Thymus (tissue), 11 donors: ENCODE data around the gene MYH15. TPM values are rescaled to one million over a fixed set of nuclear protein-coding genes. Genes with fewer than 3 reads are reported as not detected.

Source experiments
- DNase-seq, 9 donors: peaks; one replicate each; pipeline ENCODE4 v3.0.0-alpha.2; 2013; ENCODE audit warnings: low spot score in 9 of 9, low read depth in 6 of 9, missing footprints in 1 of 9
- H3K27ac ChIP-seq, 2 donors: one replicate each; pipeline ENCODE4 v1.5.1; 2013; ENCODE audit warnings: control low read depth in 1 of 2, low read depth in 1 of 2, low read length in 1 of 2, mild to moderate bottlenecking in 1 of 2, moderate library complexity in 1 of 2
- H3K27me3 ChIP-seq, 2 donors: one replicate each; pipeline ENCODE4 v1.5.1; 2013; ENCODE audit warnings: low read length in 1 of 2; ENCODE audit not compliant: control insufficient read depth in 2 of 2, insufficient read depth in 1 of 2
- H3K36me3 ChIP-seq, 2 donors: one replicate each; pipeline ENCODE4 v1.5.1; 2013; ENCODE audit warnings: low read length in 1 of 2, mild to moderate bottlenecking in 1 of 2, moderate library complexity in 1 of 2; ENCODE audit not compliant: control insufficient read depth in 2 of 2, insufficient read depth in 2 of 2
- H3K4me1 ChIP-seq, 2 donors: one replicate each; pipeline ENCODE4 v1.5.1; 2013; ENCODE audit warnings: low read length in 2 of 2; ENCODE audit not compliant: control insufficient read depth in 2 of 2, insufficient read depth in 2 of 2
- H3K4me3 ChIP-seq, 2 donors: one replicate each; pipeline ENCODE4 v1.5.1; 2013; ENCODE audit warnings: low read length in 2 of 2, control low read depth in 1 of 2, mild to moderate bottlenecking in 1 of 2
- H3K9me3 ChIP-seq, 2 donors: one replicate each; pipeline ENCODE4 v1.5.1; 2013; ENCODE audit warnings: low read length in 1 of 2, mild to moderate bottlenecking in 1 of 2; ENCODE audit not compliant: control insufficient read depth in 2 of 2, insufficient read depth in 1 of 2
- WGBS: extraction: QIAGEN DNeasy Blood & Tissue Kit; methylation state at CpG from one replicate; pipeline ENCODE4 v1.1.7; 2013; 5-methylcytosine and 5-hydroxymethylcytosine counted together
- polyA plus RNA-seq: library from polyadenylated mRNA; stranded (reverse); fragments of 200-250 nt; gene quantifications from one replicate; pipeline ENCODE4 v1.2.3, GENCODE V29; 2013
- total RNA-seq: library from RNA; stranded (reverse); fragments of 120-200 nt; gene quantifications from one replicate; pipeline ENCODE4 v1.2.4, GENCODE V29; 2013
- donor health status: healthy.

MYH15 gene
- total and polyA plus RNA-seq, 2 donors: 0.16 to 0.19 TPM

DNA sequence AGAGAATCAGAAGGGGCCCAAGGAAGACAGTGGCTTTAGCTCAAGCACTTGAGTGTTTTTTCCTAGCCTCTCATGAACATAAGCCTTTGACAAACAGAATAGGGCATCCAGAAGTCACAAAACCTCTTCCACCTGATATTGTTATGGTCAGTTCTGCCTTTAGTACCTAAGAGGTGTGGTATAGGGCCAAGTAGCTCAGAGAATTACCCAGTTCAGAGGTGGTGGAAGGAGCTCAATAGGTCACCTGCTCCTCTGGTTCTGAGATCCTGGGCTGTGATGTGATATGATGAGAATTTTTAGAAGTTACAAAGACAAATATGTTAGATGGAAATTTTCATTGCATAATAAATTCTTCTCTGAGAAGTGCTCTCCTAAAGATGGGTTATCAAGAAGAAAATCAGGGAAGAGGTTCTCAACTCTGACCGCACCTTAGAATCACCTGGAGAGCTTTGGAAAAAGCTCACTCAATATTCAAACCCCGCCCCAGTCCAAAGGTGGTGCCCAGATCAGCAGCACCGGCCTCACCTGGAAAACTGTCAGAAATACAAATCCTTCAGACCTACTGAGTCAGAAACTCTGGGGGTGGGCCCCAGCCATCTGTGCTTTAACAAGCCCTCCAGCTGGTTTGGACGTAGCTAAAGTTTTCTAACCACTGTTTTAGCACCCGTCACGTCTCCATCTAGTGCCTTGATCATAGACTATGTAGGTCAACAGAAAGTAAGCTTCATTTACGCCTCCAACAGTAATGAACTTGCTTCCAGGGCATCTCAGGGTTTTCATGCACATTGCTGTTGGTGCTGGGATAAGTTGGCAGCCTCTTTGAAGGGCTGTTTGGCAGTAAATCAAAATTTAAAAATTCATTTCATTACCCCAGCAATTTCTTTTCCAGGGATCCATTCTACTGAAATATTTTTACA is 101.3 kb downstream of the MYH15 start:
- peak in 3 of 9 donors; percentile 4 to 36 (median 36) for DNase-seq
- WGBS: 90% methylated on average over 7 of the region's 7 CpGs
- peaks cover 0 to 14% of the 10 kb centered on the region in 2 donors for H3K4me1 ChIP-seq

DNA sequence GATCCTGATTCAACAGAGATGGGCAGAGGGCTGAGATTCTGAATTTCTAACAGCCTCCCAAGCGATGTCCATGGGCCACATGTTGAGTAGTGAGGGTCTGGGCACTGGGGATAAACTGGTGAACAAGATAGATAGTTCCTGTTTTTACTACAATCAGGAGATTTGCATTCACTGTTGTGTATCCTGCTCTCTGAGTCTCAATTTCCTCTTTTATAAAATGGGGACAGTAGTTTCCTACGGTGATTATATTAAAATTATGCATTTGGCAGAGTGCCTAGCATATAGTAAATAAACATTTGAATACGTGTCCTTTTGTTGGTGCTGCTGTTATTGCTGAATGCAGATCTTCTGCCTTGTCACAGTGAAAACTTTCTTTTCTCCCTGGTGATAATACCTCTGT is 102.5 kb downstream of the MYH15 start:
- peaks cover 0 to 14% of the 10 kb centered on the region in 2 donors for H3K4me1 ChIP-seq
- H3K4me3 ChIP-seq: no peak overlapping the region
- H3K27ac ChIP-seq: no peak overlapping the region
- 47% methylated on average over 3 of the region's 3 CpGs for WGBS
- DNase-seq: no peak
- no peaks in the 10 kb centered on the region for H3K36me3 ChIP-seq
- H3K9me3 ChIP-seq: peaks cover 0 to 3% of the 10 kb centered on the region in 2 donors
- H3K27me3 ChIP-seq: no peaks in the 10 kb centered on the region

More for the DNA sequence above, 101.3 kb downstream of the MYH15 start:
- no peaks in the 10 kb centered on the region for H3K27me3 ChIP-seq
- peaks cover 0 to 3% of the 10 kb centered on the region in 2 donors for H3K9me3 ChIP-seq
- no peak overlapping the region for H3K4me3 ChIP-seq
- H3K36me3 ChIP-seq: no peaks in the 10 kb centered on the region
- peak overlapping the region in 1 of 2 donors; percentile 42 for H3K27ac ChIP-seq

DNA sequence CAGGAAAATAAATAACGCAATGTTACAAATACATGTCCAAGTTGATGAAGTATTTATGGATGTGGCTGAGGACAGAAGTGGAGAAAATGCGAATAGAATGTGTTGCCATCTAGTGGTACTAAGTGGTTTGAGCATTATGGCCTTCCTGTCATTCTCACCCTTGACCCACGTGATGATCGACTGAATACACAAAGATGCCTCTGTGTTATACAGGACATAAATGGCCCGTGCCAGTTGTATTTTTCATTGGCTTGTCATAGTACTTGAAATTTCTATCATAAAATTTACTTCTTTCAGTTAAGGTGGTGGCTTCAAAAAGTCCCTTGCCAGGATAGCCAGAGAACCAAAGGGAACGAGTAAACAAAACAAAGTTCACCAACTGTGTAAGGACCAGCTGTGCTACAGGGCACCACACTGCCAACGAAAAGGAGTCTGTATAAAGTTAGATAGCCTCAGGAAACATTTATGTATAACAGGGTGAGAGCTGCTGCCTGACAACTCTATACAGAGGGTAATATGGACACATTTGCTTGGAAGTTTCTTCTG is 103.7 kb downstream of the MYH15 start:
- Histone ChIP-seq H3K4me1 (peaks cover 0 to 14% of the 10 kb centered on the region in 2 donors), H3K4me3 (no peak overlapping the region), H3K27me3 (no peaks in the 10 kb centered on the region), H3K27ac (no peak overlapping the region), H3K36me3 (no peaks in the 10 kb centered on the region), H3K9me3 (peaks cover 0 to 3% of the 10 kb centered on the region in 2 donors)
- WGBS: 57% methylated on average over 7 of the region's 7 CpGs
- DNase-seq: peak in 8 of 9 donors; percentile 14 to 67 (median 48)

DNA sequence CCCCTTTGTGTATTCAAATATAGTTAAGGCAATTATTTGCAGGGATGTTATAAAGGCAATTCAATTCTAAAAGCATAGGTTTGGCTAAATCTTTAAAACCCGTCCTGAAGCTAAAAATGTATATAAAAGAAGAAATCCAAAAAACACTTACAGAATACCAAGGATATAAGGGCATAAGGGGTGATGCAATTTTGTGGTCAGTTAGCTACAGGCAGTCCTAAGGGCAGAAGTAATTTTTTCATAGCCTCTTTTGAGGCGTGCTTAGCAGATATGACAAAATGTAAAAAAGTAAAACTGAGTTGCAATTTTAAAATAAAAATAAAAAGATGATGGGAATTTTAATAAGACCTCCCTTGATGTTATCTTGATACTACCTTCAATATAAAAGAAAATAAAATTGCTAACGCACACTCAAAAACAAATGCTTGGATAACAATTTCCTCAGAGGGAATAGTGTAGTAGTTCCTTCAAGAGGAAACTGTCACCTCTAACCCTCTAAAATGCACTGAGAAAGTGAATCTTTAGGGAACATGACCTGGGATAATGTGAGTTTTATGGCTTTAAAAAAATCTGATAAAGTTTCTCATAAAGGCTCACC is 104.2 kb downstream of the MYH15 start:
- DNase-seq: no peak
- H3K27me3 ChIP-seq: no peaks in the 10 kb centered on the region
- WGBS: 91% methylated on average over 3 of the region's 3 CpGs
- H3K27ac ChIP-seq: no peak overlapping the region
- no peak overlapping the region for H3K4me3 ChIP-seq
- H3K4me1 ChIP-seq: peaks cover 0 to 14% of the 10 kb centered on the region in 2 donors
- no peaks in the 10 kb centered on the region for H3K36me3 ChIP-seq
- peaks cover 0 to 3% of the 10 kb centered on the region in 2 donors for H3K9me3 ChIP-seq

DNA sequence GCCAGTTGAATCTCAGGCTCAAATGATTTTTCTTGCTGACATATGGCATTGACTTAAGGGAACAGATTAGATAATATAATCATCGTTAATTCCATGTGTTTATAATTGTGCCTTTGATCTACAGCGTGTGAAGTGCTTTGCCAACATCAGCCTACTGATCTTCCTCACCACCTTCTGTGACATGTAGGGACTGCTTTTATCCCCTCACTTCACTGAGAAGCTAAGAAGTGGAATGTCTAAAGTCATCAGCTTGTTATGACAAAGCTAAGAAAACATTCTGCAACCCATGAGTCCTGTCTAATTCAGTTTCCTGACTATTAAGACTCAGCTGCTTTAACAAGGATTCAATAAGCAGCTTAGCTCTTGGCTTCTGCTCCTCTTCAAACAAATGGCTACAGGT is 106.0 kb downstream of the MYH15 start:
- no peak for DNase-seq
- WGBS: 89% methylated on average over 2 of the region's 2 CpGs
- Histone ChIP-seq H3K4me3 (no peak overlapping the region), H3K4me1 (peaks cover 0 to 14% of the 10 kb centered on the region in 2 donors), H3K27me3 (no peaks in the 10 kb centered on the region), H3K9me3 (no peaks in the 10 kb centered on the region), H3K36me3 (no peaks in the 10 kb centered on the region), H3K27ac (no peak overlapping the region)

DNA sequence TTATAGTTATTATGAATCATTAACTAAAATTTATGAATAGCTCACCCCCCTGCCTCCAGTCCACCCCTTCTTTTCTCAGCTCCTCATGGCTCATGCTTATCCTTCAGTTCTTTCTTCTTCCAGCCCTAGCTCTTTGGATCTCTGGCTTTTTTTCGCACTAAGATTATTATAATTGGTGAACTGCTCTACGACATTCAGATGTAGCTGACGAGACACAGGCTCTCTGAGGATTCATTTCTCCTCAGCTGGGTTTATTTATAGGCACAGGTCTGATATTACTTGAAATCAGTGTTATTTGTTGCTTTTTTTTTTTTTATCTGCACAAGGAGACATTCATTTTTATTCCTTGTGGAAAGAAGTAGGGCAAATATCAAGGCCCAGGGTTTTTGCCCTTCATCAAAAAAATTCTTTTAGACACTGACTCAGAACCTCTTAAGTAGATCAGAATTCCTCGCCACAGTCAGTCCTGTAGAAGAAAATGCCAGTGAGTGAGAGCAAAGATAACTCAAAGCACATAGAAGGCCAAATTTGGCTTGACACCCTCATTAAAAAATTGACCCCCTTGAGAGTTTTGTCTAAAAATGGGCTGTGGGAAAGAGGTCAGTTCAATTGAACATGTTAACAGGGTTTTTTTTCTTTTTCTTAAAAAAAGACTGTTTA is 106.6 kb downstream of the MYH15 start:
- 97% methylated on average over 4 of the region's 4 CpGs for WGBS
- Histone ChIP-seq H3K36me3 (no peaks in the 10 kb centered on the region), H3K9me3 (no peaks in the 10 kb centered on the region), H3K27me3 (no peaks in the 10 kb centered on the region), H3K4me3 (no peak overlapping the region), H3K27ac (no peak overlapping the region), H3K4me1 (peaks cover 0 to 8% of the 10 kb centered on the region in 2 donors)
- no peak for DNase-seq

DNA sequence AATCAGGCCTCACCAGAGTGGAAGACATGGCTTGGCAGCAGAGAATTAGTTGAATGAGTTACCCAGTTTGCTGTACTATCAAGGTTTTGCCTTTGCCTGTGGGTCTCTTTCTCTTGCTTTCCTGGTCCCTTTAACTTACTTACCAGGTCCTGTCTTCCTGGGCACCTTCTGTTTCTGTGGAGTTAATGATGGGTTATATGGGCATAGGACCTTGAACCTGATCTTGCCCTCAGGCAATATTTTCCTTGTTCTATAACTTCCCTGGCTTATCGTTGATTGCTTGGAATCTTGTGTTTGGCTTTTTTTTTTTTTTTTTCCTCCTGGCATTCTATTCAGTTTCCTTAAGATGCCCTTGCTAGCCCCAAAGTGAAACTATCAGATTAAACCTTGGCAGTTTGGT is 107.2 kb downstream of the MYH15 start:
- Histone ChIP-seq H3K4me1 (peaks cover 0 to 8% of the 10 kb centered on the region in 2 donors), H3K27me3 (no peaks in the 10 kb centered on the region), H3K27ac (no peak overlapping the region), H3K9me3 (no peaks in the 10 kb centered on the region), H3K36me3 (no peaks in the 10 kb centered on the region), H3K4me3 (no peak overlapping the region)
- 100% methylated on average over 1 of the region's 1 CpG for WGBS
- DNase-seq: no peak

DNA sequence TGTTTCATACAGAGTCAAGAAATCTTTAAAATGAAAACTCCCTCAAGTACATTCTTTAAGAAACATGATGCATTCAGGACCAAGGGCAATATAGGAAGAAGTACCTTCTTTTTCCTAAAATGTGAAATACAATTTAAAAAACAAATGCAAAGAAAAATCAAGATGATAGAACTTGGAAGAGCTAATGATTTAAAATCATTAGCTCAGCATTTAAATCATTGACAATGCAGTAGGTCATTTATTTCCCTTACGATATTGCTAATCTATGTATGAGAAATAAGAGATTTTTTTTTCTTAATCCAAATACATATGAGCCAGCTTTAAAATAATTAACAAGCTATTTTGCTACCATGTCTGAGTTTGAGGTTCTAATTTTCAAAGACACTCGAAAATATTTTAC is 108.6 kb downstream of the MYH15 start:
- H3K4me3 ChIP-seq: no peak overlapping the region
- no peaks in the 10 kb centered on the region for H3K9me3 ChIP-seq
- H3K27ac ChIP-seq: no peak overlapping the region
- H3K27me3 ChIP-seq: no peaks in the 10 kb centered on the region
- no peaks in the 10 kb centered on the region for H3K36me3 ChIP-seq
- peaks cover 0 to 4% of the 10 kb centered on the region in 2 donors for H3K4me1 ChIP-seq
- DNase-seq: no peak
- WGBS: 96% methylated on average over 2 of the region's 2 CpGs
